GM12865 (cell line): ENCODE measurements around the gene SNAPIN.
"Not testable (repeated sequence)": the region's sequence is repeated elsewhere in the genome, so short reads cannot be mapped to it uniquely, and the experiment has no call there.

Source experiments
- DNase-seq: peaks from one replicate; pipeline ENCODE4 v3.0.0; 2010; ENCODE audit warnings: low read depth
- H3K4me3 ChIP-seq: 2 replicates; pipeline ENCODE4 v1.5.1; 2011; ENCODE audit warnings: mild to moderate bottlenecking, low read depth, low read length, control low read depth
- CTCF ChIP-seq: IDR thresholded peaks from 2 replicates; pipeline ENCODE4 v1.5.1; 2011; ENCODE audit warnings: low read length, control low read depth, low read depth, inconsistent platforms; ENCODE audit not compliant: insufficient read depth; ENCODE audit errors: missing control alignments

Gene SNAPIN

GRCh38 chr1:153655333-153655732 lies 3.2 kb upstream of the SNAPIN start:
- H3K4me3 ChIP-seq: no peak overlapping the region
- no peak for TF ChIP-seq CTCF
- no peak for DNase-seq

DNA sequence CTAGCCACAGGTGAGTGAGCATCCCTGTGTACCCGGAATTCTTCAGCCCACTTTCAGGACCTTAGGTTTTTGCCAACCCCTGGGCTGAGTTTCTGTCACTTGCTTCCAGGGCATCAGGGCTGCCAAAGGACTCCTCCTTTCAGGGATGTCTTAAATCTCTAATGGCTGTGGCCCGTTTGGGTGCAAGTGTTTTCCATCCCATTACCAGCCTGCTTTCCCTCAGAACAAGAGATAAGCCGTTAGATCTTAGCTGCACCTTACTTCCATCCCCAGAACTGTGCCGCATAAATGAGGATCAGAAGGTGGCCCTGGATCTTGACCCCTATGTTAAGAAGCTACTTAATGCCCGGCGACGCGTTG lies 652 bp downstream of the SNAPIN start:
- DNase-seq: no peak
- H3K4me3 ChIP-seq: peak overlapping the region; percentile 76
- TF ChIP-seq CTCF: no peak

DNA sequence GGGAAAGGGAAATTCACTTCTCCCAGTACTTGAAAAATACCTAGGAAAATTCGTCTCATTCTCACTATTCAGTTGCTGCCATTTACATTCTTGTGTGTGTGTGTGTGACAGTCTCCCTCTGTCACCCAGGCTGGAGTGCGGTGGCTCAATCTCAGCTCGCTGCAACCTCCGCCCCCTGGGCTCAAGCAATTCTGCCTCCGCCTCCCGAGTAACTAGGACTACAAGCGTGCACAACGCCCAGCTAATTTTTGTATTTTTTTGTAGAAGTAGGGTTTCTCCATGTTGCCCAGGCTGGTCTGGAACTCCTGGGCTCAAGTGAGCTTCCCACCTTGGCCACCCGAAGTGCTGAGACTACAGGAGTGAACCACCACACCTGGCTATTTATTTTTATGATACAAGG lies 1.2 kb downstream of the SNAPIN start:
- peak overlapping the region; percentile 76 for H3K4me3 ChIP-seq
- no peak for TF ChIP-seq CTCF
- no peak for DNase-seq

- no peak for TF ChIP-seq CTCF
- DNase-seq: peak; percentile 18
- H3K4me3 ChIP-seq: no peak overlapping the region
These were observed 2.7 kb downstream of the SNAPIN start for GRCh38 chr1:153661111-153661708.

- no peak overlapping the region for H3K4me3 ChIP-seq
- TF ChIP-seq CTCF: no peak
- no peak for DNase-seq
These were observed 3.8 kb downstream of the SNAPIN start for GRCh38 chr1:153662269-153662668.

- TF ChIP-seq CTCF: no peak
- DNase-seq: no peak
- H3K4me3 ChIP-seq: no peak overlapping the region
These were observed 4.7 kb downstream of the SNAPIN start for GRCh38 chr1:153663211-153663610.

DNA sequence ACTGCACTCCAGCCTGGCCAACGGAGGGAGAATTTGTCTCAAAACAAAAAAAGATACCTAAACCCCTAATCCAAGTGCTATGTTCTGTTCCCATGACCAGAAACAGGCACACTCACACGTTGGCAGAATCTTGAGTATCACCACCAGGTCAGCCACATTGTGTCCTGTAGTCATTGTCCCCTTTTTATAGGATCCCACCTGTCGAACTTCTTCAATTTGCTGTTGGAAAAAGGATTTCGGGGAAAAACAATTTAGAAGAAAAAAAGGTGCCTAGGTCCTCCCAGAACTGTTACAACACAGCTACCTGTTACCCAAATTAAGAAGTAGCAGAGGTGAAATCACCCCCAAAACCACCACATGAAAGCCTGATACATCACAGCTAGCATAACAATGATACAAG lies 8.9 kb downstream of the SNAPIN start:
- no peak for TF ChIP-seq CTCF

DNA sequence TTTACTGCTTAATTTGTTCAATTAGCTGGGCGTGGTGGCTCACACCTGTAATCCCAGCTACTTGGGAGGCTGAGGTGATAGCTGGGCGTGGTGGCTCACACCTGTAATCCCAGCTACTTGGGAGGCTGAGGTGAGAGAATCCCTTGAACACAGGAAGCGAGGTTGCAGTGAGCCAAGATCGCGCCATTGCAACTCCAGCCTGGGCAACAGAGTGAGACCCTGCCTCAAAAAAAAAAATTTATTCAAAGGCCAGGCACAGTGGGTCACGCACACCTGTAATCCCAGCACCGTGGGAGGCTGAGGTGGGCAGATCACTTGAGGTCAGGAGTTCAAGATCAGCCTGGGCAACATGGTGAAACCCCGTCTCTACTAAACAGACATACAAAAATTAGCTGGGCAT lies 10.2 kb downstream of the SNAPIN start:
- not testable (repeated sequence) for H3K4me3 ChIP-seq, DNase-seq

More for the DNA sequence above, 8.9 kb downstream of the SNAPIN start:
- no peak overlapping the region for H3K4me3 ChIP-seq
- no peak for DNase-seq
